ENCODE results near the gene CARD9.

The CARD9 gene

GRCh38 chr9:136346157-136346481, 27.4 kb downstream of the CARD9 start:
- DNase-seq, result no peak

DNA sequence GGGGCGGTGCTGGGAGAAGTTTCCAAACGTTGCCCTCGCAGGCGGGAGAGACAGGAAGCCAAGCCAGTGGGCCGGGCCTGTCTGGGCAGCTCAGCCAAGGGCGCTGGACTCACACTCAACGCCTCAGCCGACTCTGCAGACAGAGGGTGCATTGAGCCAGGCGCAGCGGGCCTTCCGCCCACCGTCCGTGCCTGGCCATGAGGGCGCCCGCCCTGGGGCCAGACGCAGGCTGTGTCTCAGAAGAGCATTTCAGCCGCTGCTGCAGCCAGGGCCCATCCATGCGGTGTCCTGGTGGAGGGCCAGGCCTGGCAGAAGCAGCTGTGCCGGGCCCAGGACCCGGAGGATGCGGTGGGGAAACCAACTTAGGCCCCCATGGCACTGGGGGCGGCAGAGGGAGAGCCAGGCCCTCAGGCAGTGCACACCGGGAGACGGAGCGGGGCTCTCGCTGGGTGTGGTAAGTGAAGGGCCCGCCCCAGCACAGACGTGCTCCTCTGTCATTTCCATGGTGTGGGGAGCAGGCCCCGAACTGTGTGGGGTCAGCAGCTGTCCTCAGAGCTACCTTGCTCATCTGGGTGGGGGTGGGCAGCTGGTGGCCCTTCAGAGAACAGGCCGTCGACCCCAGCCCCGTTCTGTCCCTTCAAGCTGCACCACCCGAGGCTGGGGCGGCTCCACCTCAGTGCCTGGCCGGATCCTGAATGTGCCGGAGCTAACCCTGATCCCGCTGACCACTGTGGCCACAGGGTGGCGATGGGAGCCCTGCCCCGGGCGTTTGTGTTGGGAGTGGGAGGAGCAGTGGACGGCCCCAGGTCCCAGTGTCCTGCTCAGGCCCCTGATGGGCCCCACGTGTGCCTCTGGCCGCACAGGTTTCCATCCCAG, 27.9 kb downstream of the CARD9 start:
- DNase-seq, result no peak

DNA sequence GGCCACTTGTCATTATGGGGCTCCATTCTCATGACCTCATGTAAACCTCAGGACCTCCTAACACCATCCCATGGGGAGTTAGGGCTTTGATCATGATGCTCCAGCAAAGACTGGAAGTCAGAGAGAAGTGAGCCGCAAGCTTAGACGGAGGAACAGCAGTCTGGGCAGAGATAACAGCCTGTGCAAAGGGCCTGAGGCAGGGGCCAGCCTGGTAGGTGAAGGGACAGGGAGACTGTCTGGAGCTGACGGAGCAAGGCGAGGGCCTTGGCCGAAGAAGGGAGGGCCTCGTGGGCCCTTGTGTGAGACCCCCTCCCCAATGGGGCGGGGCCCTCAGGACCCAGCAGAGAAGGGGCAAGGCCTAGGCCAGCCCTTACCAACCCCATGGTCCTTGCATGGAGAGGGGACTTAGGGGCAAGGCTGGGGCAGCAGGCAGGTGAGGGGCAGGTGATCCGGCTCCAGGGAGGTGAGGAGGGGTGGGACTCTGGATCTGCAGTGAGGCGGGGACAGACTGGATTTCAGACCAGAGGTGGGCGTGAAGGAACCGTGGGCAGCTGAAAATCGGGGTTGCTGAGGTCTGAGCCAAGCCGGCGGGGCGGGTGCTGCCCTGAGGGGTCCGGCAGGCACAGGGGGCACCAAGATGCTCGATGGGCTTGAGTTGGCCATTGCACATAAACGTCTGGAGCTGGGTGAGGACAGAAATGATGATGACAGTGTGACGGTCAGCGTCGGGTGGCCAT, 28.8 kb downstream of the CARD9 start:
- DNase-seq, result no peak

GRCh38 chr9:136343884-136344269, 29.6 kb downstream of the CARD9 start:
- no peak for DNase-seq

DNA sequence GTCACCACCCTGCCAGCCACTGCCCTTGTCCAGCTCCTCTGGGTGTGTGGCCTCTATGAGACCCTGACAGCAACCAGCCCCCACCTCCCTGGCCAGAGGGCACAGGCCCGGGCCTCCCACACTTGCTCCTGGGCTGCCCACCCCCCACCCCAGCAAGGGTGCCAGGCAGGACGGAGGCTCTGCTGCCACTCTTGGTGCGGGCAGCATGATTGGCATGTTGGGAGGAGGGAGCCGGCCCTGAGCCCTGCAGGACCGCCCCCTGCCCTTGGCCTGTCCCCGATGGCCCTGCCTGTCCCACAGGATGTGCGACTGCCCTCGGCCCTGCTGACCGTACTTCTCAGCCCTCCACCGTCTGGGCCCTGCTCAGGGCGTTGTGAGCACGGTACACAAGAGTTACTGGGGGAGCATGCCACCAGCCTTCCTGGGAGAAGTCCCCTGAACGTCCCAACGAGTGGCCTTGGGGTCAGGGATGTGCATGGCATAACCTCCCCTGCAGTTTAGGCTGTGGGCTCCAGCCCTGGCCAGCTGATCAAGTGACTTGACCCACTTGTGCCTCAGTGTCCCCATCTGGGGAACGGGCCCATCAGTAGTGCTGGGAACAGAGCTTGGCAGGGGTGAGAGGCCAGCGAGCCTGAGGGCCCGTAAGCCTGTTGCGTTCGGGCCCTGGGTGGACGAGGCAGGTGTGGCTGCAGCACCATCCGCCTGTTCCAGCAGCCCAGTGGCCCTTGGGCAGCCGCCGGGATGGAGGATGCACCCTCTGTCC, 30.2 kb downstream of the CARD9 start:
- no peak for DNase-seq

GRCh38 chr9:136342181-136343120, 31.0 kb downstream of the CARD9 start:
- peak; percentile 52 for DNase-seq

DNA sequence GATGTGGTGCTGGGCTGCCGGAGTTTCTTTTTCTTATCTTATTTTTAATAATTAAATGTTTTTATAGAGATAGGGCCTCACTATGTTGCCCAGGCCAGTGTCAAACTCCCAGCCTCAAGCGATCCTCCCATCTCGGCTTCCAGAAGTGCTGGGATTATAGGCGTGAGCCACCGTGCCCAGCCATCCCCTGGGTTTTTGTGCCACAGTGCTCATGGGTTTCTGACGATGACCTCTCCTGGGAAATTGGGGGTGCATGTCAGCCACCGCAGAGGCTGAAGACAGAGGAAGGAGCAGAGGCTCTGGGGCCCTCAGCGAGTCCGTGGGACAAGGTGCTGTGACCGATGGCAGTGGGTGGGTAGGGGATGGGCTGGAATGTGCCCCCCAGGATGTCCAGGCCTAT, 31.7 kb downstream of the CARD9 start:
- DNase-seq, result no peak

GRCh38 chr9:136341042-136341655, 32.3 kb downstream of the CARD9 start:
- DNase-seq, result no peak

DNA sequence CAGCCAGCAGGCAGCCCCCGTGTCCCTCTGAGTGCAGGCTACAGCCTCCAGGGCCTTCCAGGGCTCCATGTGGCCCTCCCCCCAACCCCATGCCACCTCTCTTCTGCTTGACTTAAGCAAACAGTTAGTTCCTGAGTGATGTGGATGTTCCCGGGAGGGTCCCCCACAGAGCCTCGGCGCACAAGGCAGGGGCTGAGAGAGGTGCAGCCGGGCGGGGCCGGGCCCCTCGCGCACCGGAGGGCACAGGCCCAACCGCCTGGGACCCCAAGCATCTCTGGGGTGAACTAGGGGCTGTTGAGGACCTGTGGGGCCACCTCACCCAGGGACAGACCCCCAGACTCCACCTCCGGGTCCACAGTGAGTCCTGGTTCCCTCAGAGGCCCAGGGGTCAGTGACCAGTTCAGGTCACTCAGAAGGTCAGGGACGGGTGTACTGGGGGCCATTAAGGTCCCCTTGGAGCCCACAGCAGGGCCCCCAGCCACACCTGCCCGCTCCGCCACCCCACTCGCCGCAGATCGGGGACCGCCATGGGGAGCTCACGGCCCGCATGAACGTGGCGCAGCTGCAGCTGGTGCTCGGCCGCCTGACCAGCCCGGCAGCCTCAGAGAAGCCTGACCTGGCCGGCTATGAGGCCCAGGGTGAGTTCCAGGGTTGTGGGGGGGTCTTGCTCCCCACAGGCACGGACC, 33.0 kb downstream of the CARD9 start:
- DNase-seq, result no peak

GRCh38 chr9:136339958-136340310, 33.5 kb downstream of the CARD9 start:
- DNase-seq, result no peak

DNA sequence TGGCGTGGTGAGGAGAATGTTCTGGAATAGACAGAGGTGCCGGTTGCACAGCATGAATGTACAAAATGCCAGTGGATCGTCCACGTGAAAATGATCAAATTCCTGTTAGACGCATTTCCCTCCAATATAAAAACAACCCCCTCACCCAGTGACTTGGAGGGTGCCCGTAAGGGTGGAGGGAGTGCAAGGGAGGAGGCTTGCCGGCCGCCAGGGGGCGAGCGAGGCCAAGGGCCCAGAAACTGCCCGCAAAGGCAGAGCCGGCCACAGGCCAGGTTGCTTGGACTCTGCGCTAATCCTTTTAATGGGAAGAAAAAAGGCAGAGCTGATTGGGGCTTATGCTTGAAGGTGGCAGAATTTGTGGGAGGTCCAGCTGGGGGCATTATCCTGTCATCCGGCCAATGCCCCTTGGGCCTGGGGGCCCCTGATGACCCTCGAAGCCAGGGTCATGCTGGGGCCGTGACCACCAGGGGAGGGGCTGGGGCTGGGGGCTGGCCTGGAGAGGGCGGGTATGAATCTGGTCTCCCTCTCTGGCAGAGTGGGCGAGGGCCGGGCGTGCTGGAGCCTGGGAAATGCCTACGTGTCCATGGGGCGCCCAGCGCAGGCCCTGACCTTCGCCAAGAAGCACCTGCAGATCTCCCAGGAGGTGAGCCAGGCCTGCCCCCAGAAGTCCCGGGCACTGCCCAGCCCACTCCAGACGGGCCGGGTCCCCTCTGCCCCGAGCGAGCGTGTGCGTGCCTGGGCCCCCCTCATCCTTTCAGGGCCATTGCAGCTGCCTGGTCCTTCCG, 34.1 kb downstream of the CARD9 start:
- DNase-seq, result peak; percentile 26

- no peak for DNase-seq
These were observed 35.0 kb downstream of the CARD9 start for GRCh38 chr9:136338511-136338910.

DNA sequence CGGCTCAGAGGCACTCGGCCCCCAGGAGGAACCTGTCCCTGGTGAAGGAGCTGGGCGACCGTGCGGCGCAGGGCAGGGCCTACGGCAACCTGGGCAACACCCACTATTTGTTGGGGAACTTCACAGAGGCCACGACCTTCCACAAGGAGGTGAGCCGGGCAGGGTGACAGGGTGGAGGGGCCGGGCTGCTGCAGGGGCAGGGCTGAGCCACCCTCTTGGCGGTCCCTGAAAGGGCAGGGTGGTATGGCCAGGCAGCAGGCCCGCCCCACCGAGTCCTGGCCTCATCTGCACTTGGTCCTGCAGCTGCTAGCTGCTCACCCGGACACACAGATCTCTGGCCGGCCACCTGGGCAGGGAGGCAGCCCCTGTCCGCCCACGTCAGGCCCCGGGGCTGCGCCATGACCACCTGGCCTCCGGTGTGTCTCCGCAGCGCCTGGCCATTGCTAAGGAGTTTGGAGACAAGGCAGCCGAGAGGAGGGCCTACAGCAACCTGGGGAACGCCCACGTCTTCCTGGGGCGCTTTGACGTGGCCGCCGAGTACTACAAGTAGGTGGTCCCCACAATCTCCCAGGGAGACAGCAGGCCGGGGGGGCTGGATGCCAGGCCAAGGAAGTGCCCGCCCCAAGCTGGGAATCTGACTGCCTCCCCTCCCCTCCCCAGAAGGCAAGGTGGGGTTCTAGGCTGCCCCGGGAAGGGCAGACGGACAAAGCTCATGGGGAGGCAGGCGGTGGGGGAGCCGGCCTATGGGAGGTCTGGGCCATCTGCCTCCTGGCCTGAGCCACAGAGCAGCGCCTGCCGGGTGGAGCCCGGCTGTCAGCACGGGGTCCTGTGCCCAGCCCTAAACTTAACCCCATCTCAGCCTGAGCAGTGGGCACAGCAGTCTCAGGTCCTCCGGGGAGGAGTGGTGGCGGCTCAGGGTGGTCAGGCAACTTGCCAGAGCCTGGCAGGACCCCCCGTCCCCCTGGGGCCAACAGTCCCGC, 35.8 kb downstream of the CARD9 start:
- no peak for DNase-seq

DNA sequence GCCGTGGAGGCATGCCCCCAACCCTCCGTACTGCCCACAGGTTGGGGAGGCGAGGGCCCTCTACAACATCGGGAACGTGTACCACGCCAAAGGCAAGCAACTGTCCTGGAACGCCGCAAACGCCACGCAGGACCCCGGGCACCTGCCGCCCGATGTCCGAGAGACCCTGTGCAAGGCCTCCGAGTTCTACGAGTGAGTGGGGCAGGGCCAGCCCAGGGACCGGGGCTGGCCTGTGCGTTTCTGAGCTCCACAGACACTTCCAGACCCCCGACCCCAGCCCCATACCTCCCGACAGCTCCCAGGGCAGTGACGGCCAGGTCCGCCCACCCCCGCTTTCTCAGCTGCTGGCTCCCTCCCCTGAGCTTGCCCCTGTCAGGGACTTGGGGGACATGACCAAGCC, 36.6 kb downstream of the CARD9 start:
- no peak for DNase-seq

DNA sequence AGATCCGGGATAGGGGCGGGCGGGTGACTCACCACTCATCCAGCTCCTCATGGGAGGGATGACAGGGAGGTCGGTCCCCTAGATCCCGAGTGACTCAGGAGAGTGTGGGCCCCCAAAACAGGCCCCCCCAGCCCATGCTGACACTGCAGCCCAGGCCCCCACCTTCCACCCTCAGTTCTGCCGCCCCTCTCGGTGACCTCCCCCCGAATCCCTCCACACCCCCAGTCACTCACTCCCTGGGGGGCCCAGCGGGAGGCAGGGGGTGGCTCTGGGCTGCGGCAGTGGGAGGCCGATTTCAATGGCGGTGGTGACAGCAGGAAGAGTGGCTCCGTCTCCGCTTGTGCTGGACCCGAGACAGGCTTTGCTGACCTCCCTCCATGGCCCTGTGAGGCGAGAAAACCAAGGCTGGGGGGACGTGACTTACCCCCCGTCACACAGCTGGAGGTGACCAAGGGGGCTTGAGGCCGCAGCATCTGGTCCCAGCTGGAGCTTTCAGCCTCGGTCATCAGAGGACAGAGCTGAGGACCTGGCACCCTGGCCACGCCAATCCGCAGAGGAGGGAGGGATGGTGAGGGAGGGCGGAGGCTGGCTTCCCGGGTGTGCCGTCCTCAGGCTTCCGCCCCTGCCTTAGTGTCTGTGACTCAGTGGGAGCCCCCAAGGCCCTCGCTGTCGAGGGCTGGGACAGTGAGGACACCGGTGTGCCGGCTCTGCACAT, 37.2 kb downstream of the CARD9 start:
- DNase-seq, result no peak

DNA sequence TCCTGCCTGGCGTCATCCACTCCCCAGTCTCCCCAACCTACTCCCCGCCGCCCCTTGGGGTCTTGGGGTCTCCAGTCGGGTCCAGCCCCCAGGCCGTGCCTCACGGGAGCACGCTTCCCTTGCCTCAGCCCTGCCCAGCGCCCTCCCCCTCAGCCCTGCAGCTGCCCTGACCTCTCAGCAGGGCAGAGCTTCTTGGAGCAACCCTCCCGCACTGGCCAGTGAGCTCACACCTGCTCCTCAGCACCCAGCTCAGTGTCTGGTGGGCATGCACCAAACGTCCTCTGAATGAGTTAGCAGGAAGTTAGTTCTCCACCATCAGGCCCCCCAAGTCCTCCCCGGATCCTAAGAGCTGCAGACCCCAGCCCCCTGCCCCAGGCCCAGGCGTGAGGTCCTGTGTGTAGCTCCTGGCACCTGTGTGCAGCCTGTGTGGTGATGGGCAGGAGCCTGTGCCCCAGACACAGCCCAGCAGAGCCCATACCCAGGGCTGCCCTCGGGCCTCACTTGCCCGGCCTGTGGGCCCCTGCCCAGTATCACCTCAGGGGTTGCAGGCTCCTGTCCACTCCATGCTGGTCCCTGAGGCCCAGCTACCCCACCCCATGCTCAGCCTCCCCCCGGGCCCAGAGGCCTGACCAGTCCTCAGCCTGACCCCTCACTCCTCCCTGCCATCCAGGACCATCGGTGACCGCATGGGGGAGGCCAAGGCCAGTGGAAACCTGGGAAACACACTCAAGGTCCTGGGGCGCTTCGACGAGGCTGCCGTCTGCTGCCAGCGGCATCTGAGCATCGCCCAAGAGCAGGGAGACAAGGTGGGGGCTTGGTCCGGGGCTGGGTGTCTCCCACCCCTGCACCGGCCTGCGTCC, 37.9 kb downstream of the CARD9 start:
- DNase-seq, result no peak

GRCh38 chr9:136334541-136334940, 38.9 kb downstream of the CARD9 start:
- DNase-seq, result no peak

DNA sequence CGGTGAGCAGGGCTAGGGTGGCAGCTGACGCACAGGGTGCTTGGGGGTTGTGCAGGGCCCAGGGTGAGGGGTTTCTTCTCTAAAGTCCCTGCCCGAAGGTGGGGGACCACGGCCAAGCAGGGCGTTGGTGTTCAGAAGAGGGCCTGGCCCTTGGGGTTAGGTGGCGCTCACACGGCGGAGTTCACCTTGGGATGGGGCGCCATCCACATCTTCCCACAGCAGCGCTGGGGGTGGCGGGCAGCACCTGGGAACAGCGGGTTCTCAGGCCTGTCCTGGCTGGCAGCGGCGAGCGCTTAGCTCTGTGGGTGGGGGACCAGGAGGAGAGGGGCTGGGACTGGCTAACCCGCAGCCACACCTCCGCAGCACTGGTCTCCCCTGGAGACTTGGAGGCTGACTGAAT, 40.0 kb downstream of the CARD9 start:
- DNase-seq, result no peak

All from NCI-H748 treated with DMSO at 0.1 percent for 48 hours (cell line).